PFSK-1 (cell line): Measurements from ENCODE around the gene CHRM4.
A peak's percentile ranks its signal among the peaks of the same experiment; 100 is the strongest.

ENCODE experiments used
- FOXP2 ChIP-seq: optimal IDR thresholded peaks from 2 replicates; pipeline ENCODE3; 2011; ENCODE audit warnings: borderline replicate concordance, control low read depth, inconsistent platforms; ENCODE audit not compliant: insufficient read depth; ENCODE audit errors: extremely low read length, extremely low read depth
- POLR2AphosphoS5 ChIP-seq: IDR thresholded peaks from 2 replicates; pipeline ENCODE4 v1.6.1; 2012; ENCODE audit warnings: low read depth, mild to moderate bottlenecking, control low read depth, low read length, moderate library complexity
- SIN3A ChIP-seq: IDR thresholded peaks from 2 replicates; pipeline ENCODE4 v1.6.1; 2012; ENCODE audit warnings: mild to moderate bottlenecking, low read length, moderate library complexity, borderline replicate concordance; ENCODE audit not compliant: insufficient read depth
- TAF1 ChIP-seq: IDR thresholded peaks from 2 replicates; pipeline ENCODE4 v1.6.1; 2012; ENCODE audit warnings: low read length, control low read depth, borderline replicate concordance; ENCODE audit not compliant: insufficient read depth
- TF ChIP-seq, protein P1 (sequence below), 2 experiments: IDR thresholded peaks; 2 replicates each; pipeline versions ENCODE4 v1.6.1 to v1.8.0; 2011 to 2012; ENCODE audit warnings: low read depth in 2 of 2, low read length in 2 of 2, control low read depth in 1 of 2, inconsistent platforms in 1 of 2, mild to moderate bottlenecking in 1 of 2, moderate library complexity in 1 of 2; ENCODE audit not compliant: insufficient read depth in 1 of 2

The CHRM4 gene

DNA sequence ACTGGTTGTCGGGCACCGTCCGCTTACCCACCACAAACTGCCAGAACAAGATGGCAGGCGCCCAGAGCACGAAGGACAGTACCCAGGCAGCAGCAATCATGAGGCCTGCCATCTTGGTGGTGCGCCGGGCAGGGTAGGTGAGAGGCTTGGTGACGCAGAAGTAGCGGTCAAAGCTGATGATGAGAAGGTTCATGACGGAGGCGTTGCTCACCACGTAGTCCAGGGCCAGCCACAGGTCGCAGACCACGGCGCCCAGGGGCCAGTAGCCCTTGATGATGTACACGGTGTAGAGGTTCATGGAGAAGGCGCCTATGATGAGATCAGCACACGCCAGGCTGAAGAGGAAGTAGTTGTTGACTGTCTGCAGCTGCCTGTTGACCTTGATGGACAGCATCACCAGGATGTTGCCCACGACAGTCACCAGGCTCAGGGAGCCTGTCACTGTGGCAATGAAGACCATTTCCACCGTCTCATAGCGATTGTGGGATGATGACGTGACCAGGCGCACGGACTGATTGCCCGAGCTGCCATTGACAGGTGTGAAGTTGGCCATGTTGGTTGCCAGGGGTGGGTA, 5.5 kb downstream of the CHRM4 start:
- TF ChIP-seq POLR2AphosphoS5, result no peak
- TF ChIP-seq, protein P1, sequence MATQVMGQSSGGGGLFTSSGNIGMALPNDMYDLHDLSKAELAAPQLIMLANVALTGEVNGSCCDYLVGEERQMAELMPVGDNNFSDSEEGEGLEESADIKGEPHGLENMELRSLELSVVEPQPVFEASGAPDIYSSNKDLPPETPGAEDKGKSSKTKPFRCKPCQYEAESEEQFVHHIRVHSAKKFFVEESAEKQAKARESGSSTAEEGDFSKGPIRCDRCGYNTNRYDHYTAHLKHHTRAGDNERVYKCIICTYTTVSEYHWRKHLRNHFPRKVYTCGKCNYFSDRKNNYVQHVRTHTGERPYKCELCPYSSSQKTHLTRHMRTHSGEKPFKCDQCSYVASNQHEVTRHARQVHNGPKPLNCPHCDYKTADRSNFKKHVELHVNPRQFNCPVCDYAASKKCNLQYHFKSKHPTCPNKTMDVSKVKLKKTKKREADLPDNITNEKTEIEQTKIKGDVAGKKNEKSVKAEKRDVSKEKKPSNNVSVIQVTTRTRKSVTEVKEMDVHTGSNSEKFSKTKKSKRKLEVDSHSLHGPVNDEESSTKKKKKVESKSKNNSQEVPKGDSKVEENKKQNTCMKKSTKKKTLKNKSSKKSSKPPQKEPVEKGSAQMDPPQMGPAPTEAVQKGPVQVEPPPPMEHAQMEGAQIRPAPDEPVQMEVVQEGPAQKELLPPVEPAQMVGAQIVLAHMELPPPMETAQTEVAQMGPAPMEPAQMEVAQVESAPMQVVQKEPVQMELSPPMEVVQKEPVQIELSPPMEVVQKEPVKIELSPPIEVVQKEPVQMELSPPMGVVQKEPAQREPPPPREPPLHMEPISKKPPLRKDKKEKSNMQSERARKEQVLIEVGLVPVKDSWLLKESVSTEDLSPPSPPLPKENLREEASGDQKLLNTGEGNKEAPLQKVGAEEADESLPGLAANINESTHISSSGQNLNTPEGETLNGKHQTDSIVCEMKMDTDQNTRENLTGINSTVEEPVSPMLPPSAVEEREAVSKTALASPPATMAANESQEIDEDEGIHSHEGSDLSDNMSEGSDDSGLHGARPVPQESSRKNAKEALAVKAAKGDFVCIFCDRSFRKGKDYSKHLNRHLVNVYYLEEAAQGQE (IDR thresholded peaks at IDR 0.05; ENCODE audit: insufficient read depth in 1 of 2, low read depth in 2 of 2, low read length in 2 of 2), result no peak
- no peak for TF ChIP-seq TAF1
- TF ChIP-seq FOXP2, result no peak
- no peak for TF ChIP-seq SIN3A

DNA sequence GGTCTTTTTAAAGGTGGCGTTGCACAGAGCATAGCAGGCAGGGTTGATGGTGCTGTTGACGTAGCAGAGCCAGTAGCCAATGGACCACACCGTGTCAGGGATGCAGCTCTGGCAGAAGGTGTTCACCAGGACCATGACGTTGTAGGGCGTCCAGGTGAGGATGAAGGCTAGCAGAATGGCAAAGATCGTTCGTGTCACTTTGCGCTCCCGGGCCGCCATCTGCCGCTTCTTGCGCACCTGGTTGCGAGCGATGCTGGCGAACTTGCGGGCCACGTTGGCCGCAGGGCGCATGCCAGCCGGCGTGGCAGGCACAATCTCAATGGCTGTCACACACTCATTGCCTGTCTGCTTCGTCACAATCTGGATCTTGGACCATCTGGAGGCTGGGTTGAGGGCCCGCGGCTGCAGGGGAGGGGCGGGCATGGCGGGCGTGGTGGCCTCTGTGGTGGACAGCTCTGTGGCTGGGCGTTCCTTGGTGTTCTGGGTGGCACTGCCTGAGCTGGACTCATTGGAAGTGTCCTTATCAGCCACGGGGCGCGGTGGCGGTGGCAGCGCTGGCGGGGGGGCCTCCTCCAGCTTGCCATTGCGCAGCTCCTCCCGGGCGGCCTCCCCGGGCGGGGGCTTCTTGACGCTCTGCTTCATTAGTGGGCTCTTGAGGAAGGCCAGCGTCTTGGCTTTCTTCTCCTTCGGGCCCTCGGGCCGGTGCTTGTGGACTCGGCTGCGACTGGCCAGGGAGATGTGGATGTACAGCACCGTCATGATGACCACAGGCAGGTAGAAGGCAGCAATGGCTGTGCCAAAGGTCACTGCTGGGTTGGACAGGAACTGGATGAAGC, 6.2 kb downstream of the CHRM4 start:
- TF ChIP-seq FOXP2 (no peak), TAF1 (no peak), SIN3A (no peak), POLR2AphosphoS5 (no peak)
- TF ChIP-seq, protein P1 (IDR thresholded peaks at IDR 0.05; ENCODE audit: insufficient read depth in 1 of 2, low read depth in 2 of 2, low read length in 2 of 2), result no peak

DNA sequence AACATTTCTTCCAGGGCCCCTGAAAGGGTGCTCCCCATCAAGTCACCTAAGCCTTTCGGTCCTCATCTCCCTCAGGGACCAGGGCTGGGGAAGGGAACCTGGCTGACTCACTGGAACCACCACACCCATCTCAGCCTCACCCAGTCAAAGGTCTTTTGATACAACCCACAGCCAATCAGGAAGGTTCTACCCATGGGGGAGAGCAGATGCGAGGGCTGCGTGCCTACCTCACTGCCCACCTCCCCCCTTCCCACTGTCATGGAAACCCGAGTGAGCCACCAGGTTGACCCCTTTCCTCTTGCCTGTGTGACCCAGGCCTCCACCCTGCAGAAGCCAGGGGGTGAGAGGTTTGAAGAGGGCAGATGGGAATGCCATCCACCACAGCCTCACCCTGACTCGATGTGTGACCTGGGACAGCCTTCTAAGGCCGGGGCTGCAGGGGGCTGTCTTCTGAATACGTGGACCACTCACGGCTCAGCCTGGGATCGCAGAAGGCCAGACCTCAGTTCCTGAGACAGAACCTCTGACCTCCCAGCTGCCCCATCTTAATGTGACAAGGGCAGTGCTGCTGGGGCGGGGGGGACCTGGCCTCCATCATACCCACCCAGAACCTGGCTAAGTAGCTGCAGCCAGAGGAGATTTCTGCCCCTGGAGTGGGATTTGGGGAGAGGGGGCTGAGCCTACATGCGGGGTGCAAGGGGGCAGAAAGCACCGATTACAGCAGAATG, 7.4 kb downstream of the CHRM4 start:
- no peak for TF ChIP-seq TAF1
- TF ChIP-seq POLR2AphosphoS5, result peak; percentile 39; the same call in 1 of the 2 replicates
- TF ChIP-seq FOXP2, result no peak

DNA sequence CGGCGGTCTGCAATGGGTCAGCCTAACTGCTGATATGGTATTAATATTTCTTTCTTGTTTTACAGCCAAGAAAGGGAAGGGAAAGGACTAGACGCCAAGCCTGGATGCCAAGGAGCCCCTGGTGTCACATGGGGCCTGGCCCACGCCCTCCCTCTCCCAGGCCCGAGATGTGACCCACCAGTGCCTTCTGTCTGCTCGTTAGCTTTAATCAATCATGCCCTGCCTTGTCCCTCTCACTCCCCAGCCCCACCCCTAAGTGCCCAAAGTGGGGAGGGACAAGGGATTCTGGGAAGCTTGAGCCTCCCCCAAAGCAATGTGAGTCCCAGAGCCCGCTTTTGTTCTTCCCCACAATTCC, 8.2 kb downstream of the CHRM4 start:
- TF ChIP-seq, protein P1 (IDR thresholded peaks at IDR 0.05; ENCODE audit: insufficient read depth in 1 of 2, low read depth in 2 of 2, low read length in 2 of 2), result no peak
- TF ChIP-seq SIN3A (no peak), POLR2AphosphoS5 (no peak), TAF1 (no peak), FOXP2 (no peak)

DNA sequence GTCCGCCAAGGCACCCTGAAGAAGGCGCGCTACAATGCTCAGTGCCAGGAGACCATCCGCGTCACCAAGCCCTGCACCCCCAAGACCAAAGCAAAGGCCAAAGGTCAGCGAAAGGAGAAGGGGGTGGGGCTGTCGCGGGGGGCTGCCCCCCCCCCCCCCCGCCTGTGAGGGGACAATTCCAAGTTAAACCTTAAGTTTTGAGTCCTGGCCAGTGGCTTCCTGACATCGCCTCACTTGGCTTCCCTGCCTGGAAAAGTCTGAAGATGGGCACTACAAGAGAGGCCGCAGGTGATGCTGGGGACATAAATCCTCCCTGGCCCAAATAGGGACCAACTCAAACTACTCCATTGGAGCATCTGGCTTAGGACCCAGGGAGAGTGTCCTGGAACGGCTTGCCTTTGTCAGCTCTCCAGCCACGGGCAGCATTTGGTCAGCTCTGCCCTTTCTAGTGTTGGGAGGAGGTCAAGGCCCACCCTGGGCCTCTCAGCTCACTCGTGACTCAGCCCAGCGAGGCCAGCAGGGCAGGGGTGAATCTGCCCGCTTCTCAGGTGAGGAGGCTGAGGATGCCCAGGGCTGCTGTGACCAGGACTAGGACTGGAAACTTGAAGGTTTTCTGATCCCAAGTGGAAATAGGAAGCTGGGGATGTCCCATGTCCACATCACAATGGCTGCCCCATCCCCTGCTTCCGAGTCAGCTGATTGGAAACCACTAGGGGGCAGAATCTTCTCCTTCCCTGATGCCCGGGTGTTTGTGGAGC, 8.8 kb downstream of the CHRM4 start:
- TF ChIP-seq FOXP2, result no peak
- TF ChIP-seq SIN3A, result no peak
- no peak for TF ChIP-seq POLR2AphosphoS5
- no peak for TF ChIP-seq TAF1
- TF ChIP-seq, protein P1 (IDR thresholded peaks at IDR 0.05; ENCODE audit: insufficient read depth in 1 of 2, low read depth in 2 of 2, low read length in 2 of 2), result no peak
